ENCODE data around the gene PDXDC1.
"Not testable (repeated sequence)": the region's sequence is repeated elsewhere in the genome, so short reads cannot be mapped to it uniquely, and the experiment has no call there.

Gene PDXDC1

GRCh38 chr16:15062085-15062810 lies 87.4 kb downstream of the PDXDC1 start:
- not testable (repeated sequence) for DNase-seq (ENCODE audit: low read depth)

GRCh38 chr16:15065961-15066360 lies 91.1 kb downstream of the PDXDC1 start:
- DNase-seq (ENCODE audit: low read depth) = not testable (repeated sequence)

GRCh38 chr16:15066690-15067089 lies 91.9 kb downstream of the PDXDC1 start:
- DNase-seq (ENCODE audit: low read depth) = not testable (repeated sequence)

GRCh38 chr16:15071013-15071412 lies 96.2 kb downstream of the PDXDC1 start:
- DNase-seq (ENCODE audit: low read depth) = not testable (repeated sequence)

- DNase-seq (ENCODE audit: low read depth) = not testable (repeated sequence)
Observed at GRCh38 chr16:15071916-15072769, 97.3 kb downstream of the PDXDC1 start.

GRCh38 chr16:15073101-15073500 lies 98.3 kb downstream of the PDXDC1 start:
- DNase-seq (ENCODE audit: low read depth) = no peak

- not testable (repeated sequence) for DNase-seq (ENCODE audit: low read depth)
Observed at GRCh38 chr16:15076161-15076560, 101.3 kb downstream of the PDXDC1 start.

GRCh38 chr16:15080883-15081282 lies 106.1 kb downstream of the PDXDC1 start:
- not testable (repeated sequence) for DNase-seq (ENCODE audit: low read depth)

GRCh38 chr16:15082788-15083187 lies 108.0 kb downstream of the PDXDC1 start:
- DNase-seq (ENCODE audit: low read depth) = not testable (repeated sequence)

GRCh38 chr16:15090663-15091269 lies 115.9 kb downstream of the PDXDC1 start:
- DNase-seq (ENCODE audit: low read depth) = not testable (repeated sequence)

GRCh38 chr16:15093571-15093954 lies 118.7 kb downstream of the PDXDC1 start:
- not testable (repeated sequence) for DNase-seq (ENCODE audit: low read depth)

- DNase-seq (ENCODE audit: low read depth) = peak; percentile 71
Observed at GRCh38 chr16:15093955-15094827, 119.4 kb downstream of the PDXDC1 start, which contains the start of gene RRN3. Gene RRN3 (minus strand): TSS chr16:15094272. CDS start chr16:15094233, 39 bp downstream.

- not testable (repeated sequence) for DNase-seq (ENCODE audit: low read depth)
Observed at GRCh38 chr16:15096583-15096972, 121.8 kb downstream of the PDXDC1 start.

- DNase-seq (ENCODE audit: low read depth) = not testable (repeated sequence)
Observed at GRCh38 chr16:15099366-15099909, 124.6 kb downstream of the PDXDC1 start.

GRCh38 chr16:15100372-15100987 lies 125.7 kb downstream of the PDXDC1 start:
- DNase-seq (ENCODE audit: low read depth) = not testable (repeated sequence)

- not testable (repeated sequence) for DNase-seq (ENCODE audit: low read depth)
Observed at GRCh38 chr16:15127641-15128425, 153.0 kb downstream of the PDXDC1 start.

- not testable (repeated sequence) for DNase-seq (ENCODE audit: low read depth)
Observed at GRCh38 chr16:15130256-15130932, 155.6 kb downstream of the PDXDC1 start.

GRCh38 chr16:15130943-15131700 lies 156.3 kb downstream of the PDXDC1 start:
- DNase-seq (ENCODE audit: low read depth) = not testable (repeated sequence)
